Mesendoderm (in vitro differentiated cells): ENCODE data around the gene PDPR.
"Not testable (repeated sequence)": the region's sequence is repeated elsewhere in the genome, so short reads cannot be mapped to it uniquely, and the experiment has no call there.

Experiments used
- DNase-seq: peaks from one replicate; pipeline ENCODE4 v3.0.0; 2013
- H2AK5ac ChIP-seq: 2 replicates; pipeline ENCODE4 v1.6.1; 2013; ENCODE audit warnings: low read length, inconsistent platforms
- H2BK120ac ChIP-seq: 2 replicates; pipeline ENCODE4 v1.6.1; 2013; ENCODE audit warnings: low read depth, mild to moderate bottlenecking, low read length, moderate library complexity, mixed read lengths
- H2BK15ac ChIP-seq: replicated peaks from 2 replicates; pipeline ENCODE4 v1.6.1; 2013; ENCODE audit warnings: low read depth, mild to moderate bottlenecking, moderate library complexity
- H2BK5ac ChIP-seq: 2 replicates; pipeline ENCODE4 v1.6.1; 2013; ENCODE audit warnings: low read length, inconsistent platforms
- H3K18ac ChIP-seq: 2 replicates; pipeline ENCODE4 v1.6.1; 2013; ENCODE audit warnings: mild to moderate bottlenecking, low read length, mixed read lengths
- H3K23ac ChIP-seq: one replicate; pipeline ENCODE4 v1.6.1; 2013; ENCODE audit warnings: low read length
- H3K27ac ChIP-seq: 2 replicates; pipeline ENCODE4 v1.5.1; 2013; ENCODE audit warnings: low read depth, mild to moderate bottlenecking, inconsistent platforms, low read length, moderate library complexity
- H3K27me3 ChIP-seq: 2 replicates; pipeline ENCODE4 v1.6.1; 2013; ENCODE audit warnings: low read length, control low read depth, mild to moderate bottlenecking, inconsistent platforms; ENCODE audit not compliant: insufficient read depth, poor library complexity
- H3K36me3 ChIP-seq: 2 replicates; pipeline ENCODE4 v1.6.1; 2013; ENCODE audit warnings: low read length, inconsistent platforms; ENCODE audit not compliant: control insufficient read depth, insufficient read depth
- H3K4ac ChIP-seq: one replicate; pipeline ENCODE4 v1.6.1; 2013; ENCODE audit warnings: low read depth, mild to moderate bottlenecking, low read length, moderate library complexity
- H3K4me1 ChIP-seq: 2 replicates; pipeline ENCODE4 v1.6.1; 2013; ENCODE audit warnings: low read depth, low read length, inconsistent platforms; ENCODE audit not compliant: control insufficient read depth
- H3K4me2 ChIP-seq: 2 replicates; pipeline ENCODE4 v1.6.1; 2013; ENCODE audit warnings: low read length
- H3K4me3 ChIP-seq: 2 replicates; pipeline ENCODE4 v1.5.1; 2013; ENCODE audit warnings: mild to moderate bottlenecking, low read length
- H3K56ac ChIP-seq: one replicate; pipeline ENCODE4 v1.6.1; 2013; ENCODE audit warnings: low read length
- H3K79me1 ChIP-seq: 2 replicates; pipeline ENCODE4 v1.6.1; 2013; ENCODE audit warnings: low read length, inconsistent platforms
- H3K79me2 ChIP-seq: 2 replicates; pipeline ENCODE4 v1.6.1; 2013; ENCODE audit warnings: mild to moderate bottlenecking, low read length; ENCODE audit not compliant: control insufficient read depth, insufficient read depth
- H3K9ac ChIP-seq: 2 replicates; pipeline ENCODE4 v1.6.1; 2013; ENCODE audit warnings: low read length, inconsistent platforms
- H4K5ac ChIP-seq: one replicate; pipeline ENCODE4 v1.6.1; 2013; ENCODE audit warnings: low read length
- H4K8ac ChIP-seq: one replicate; pipeline ENCODE4 v1.6.1; 2013; ENCODE audit warnings: low read depth, mild to moderate bottlenecking, control low read depth, low read length, moderate library complexity
- WGBS: extraction: QIAGEN DNeasy Blood & Tissue Kit; methylation state at CpG from one replicate; pipeline ENCODE4 v1.1.7; 2013; ENCODE audit warnings: low lambda C conversion rate, missing lambda C conversion rate; ENCODE audit not compliant: insufficient coverage; ENCODE audit errors: extremely low coverage; 5-methylcytosine and 5-hydroxymethylcytosine counted together

Gene PDPR

GRCh38 chr16:70118776-70119175 lies 4.6 kb downstream of the PDPR start:
- WGBS: no CpG with 5 or more reads among the region's 3 CpGs
- not testable (repeated sequence) for H3K9ac ChIP-seq, H3K4me3 ChIP-seq, H3K36me3 ChIP-seq, H3K4me1 ChIP-seq, H3K4me2 ChIP-seq, H2BK120ac ChIP-seq, H3K79me1 ChIP-seq, H3K4ac ChIP-seq, H3K27ac ChIP-seq, H3K56ac ChIP-seq, H3K23ac ChIP-seq, H2AK5ac ChIP-seq, H3K79me2 ChIP-seq, DNase-seq, H2BK5ac ChIP-seq, H4K8ac ChIP-seq, H3K18ac ChIP-seq, H3K27me3 ChIP-seq, H2BK15ac ChIP-seq, H4K5ac ChIP-seq

GRCh38 chr16:70120398-70120797 lies 6.3 kb downstream of the PDPR start:
- H3K23ac ChIP-seq, DNase-seq, H2BK15ac ChIP-seq, H2AK5ac ChIP-seq, H3K56ac ChIP-seq, H4K5ac ChIP-seq, H3K9ac ChIP-seq, H4K8ac ChIP-seq, H3K79me2 ChIP-seq, H3K4me3 ChIP-seq, H3K79me1 ChIP-seq, H3K27me3 ChIP-seq, H3K4ac ChIP-seq, H2BK5ac ChIP-seq, H3K36me3 ChIP-seq, H3K27ac ChIP-seq, H3K4me2 ChIP-seq, H3K4me1 ChIP-seq, H3K18ac ChIP-seq, H2BK120ac ChIP-seq: not testable (repeated sequence)
- WGBS: no CpG with 5 or more reads among the region's 8 CpGs

GRCh38 chr16:70123822-70124221 lies 9.7 kb downstream of the PDPR start:
- not testable (repeated sequence) for H3K4me1 ChIP-seq, H4K8ac ChIP-seq, H2BK15ac ChIP-seq, H3K27ac ChIP-seq, H4K5ac ChIP-seq, H3K23ac ChIP-seq, H2AK5ac ChIP-seq, H3K27me3 ChIP-seq, H2BK120ac ChIP-seq, H3K56ac ChIP-seq, H3K79me2 ChIP-seq, H3K4me2 ChIP-seq, DNase-seq, H3K4me3 ChIP-seq, H2BK5ac ChIP-seq, H3K79me1 ChIP-seq, H3K9ac ChIP-seq, H3K4ac ChIP-seq, H3K36me3 ChIP-seq, H3K18ac ChIP-seq
- WGBS: no CpG with 5 or more reads among the region's 14 CpGs

- not testable (repeated sequence) for H3K4me2 ChIP-seq, H2BK15ac ChIP-seq, H3K56ac ChIP-seq, H3K36me3 ChIP-seq, H3K27ac ChIP-seq, H3K18ac ChIP-seq, H2BK5ac ChIP-seq, H4K8ac ChIP-seq, H3K27me3 ChIP-seq, H3K4me1 ChIP-seq, H3K4ac ChIP-seq, H3K79me2 ChIP-seq, H3K23ac ChIP-seq, H2BK120ac ChIP-seq, H4K5ac ChIP-seq, H3K4me3 ChIP-seq, H3K9ac ChIP-seq, H2AK5ac ChIP-seq, DNase-seq, H3K79me1 ChIP-seq
- no CpG with 5 or more reads among the region's 11 CpGs for WGBS
These were observed 12.1 kb downstream of the PDPR start for GRCh38 chr16:70126226-70126625.

GRCh38 chr16:70127706-70128105 lies 13.6 kb downstream of the PDPR start:
- H3K27me3 ChIP-seq, H3K79me1 ChIP-seq, H3K4ac ChIP-seq, H2AK5ac ChIP-seq, H2BK15ac ChIP-seq, H3K36me3 ChIP-seq, H3K4me1 ChIP-seq, H4K8ac ChIP-seq, DNase-seq, H3K56ac ChIP-seq, H2BK5ac ChIP-seq, H3K23ac ChIP-seq, H3K9ac ChIP-seq, H3K4me2 ChIP-seq, H2BK120ac ChIP-seq, H3K4me3 ChIP-seq, H3K27ac ChIP-seq, H3K18ac ChIP-seq, H3K79me2 ChIP-seq, H4K5ac ChIP-seq: not testable (repeated sequence)
- no CpG with 5 or more reads among the region's 5 CpGs for WGBS

- H2BK5ac ChIP-seq, H3K23ac ChIP-seq, H3K4me3 ChIP-seq, H4K5ac ChIP-seq, H3K56ac ChIP-seq, H3K9ac ChIP-seq, H2BK120ac ChIP-seq, H3K4me2 ChIP-seq, H4K8ac ChIP-seq, H3K27ac ChIP-seq, H3K18ac ChIP-seq, H3K4ac ChIP-seq, H2AK5ac ChIP-seq, H3K27me3 ChIP-seq, H3K36me3 ChIP-seq, DNase-seq, H3K4me1 ChIP-seq, H3K79me1 ChIP-seq, H2BK15ac ChIP-seq, H3K79me2 ChIP-seq: not testable (repeated sequence)
- no CpG with 5 or more reads among the region's 10 CpGs for WGBS
These were observed 14.7 kb downstream of the PDPR start for GRCh38 chr16:70128844-70129243.
